H9 (cell line): ENCODE data around the gene HSP90B1. TPM values are rescaled to one million over a fixed set of nuclear protein-coding genes. Genes with fewer than 3 reads are reported as not detected.

ENCODE experiments used
- DNase-seq: peaks from one replicate; pipeline ENCODE4 v3.0.0-alpha.2; 2017
- H2AFZ ChIP-seq: one replicate; pipeline ENCODE4 v1.6.1; 2013; ENCODE audit warnings: mild to moderate bottlenecking, low read length, control low read depth, moderate library complexity
- H2AK5ac ChIP-seq: 2 replicates; pipeline ENCODE4 v1.6.1; 2013; ENCODE audit warnings: low read length, control low read depth, mixed read lengths; ENCODE audit not compliant: insufficient read length
- H2BK120ac ChIP-seq: one replicate; pipeline ENCODE4 v1.6.1; 2013; ENCODE audit warnings: low read depth, mild to moderate bottlenecking, low read length, control low read depth, inconsistent platforms; ENCODE audit not compliant: poor library complexity, severe bottlenecking
- H2BK12ac ChIP-seq: 2 replicates; pipeline ENCODE4 v1.6.1; 2013; ENCODE audit warnings: low read length, control low read depth, mixed read lengths, low read depth; ENCODE audit not compliant: insufficient read length
- H2BK15ac ChIP-seq: 2 replicates; pipeline ENCODE4 v1.6.1; 2013; ENCODE audit warnings: low read depth, low read length, control low read depth
- H2BK20ac ChIP-seq: one replicate; pipeline ENCODE4 v1.6.1; 2013; ENCODE audit warnings: low read depth, mild to moderate bottlenecking, low read length, control low read depth, inconsistent platforms; ENCODE audit not compliant: poor library complexity, severe bottlenecking
- H2BK5ac ChIP-seq: 2 replicates; pipeline ENCODE4 v1.6.1; 2013; ENCODE audit warnings: low read length, control low read depth, mixed read lengths; ENCODE audit not compliant: insufficient read length
- H3K14ac ChIP-seq: 2 replicates; pipeline ENCODE4 v1.6.1; 2013; ENCODE audit warnings: low read length, control low read depth; ENCODE audit not compliant: insufficient read depth
- H3K18ac ChIP-seq: 2 replicates; pipeline ENCODE4 v1.6.1; 2013; ENCODE audit warnings: low read depth, mild to moderate bottlenecking, mixed read lengths, low read length, control low read depth; ENCODE audit not compliant: insufficient read length
- H3K23ac ChIP-seq: 2 replicates; pipeline ENCODE4 v1.6.1; 2013; ENCODE audit warnings: low read length, control low read depth, mixed read lengths, low read depth; ENCODE audit not compliant: insufficient read length
- H3K23me2 ChIP-seq: 2 replicates; pipeline ENCODE4 v1.6.1; 2013; ENCODE audit warnings: low read depth, mild to moderate bottlenecking, mixed read lengths, low read length, control low read depth; ENCODE audit not compliant: insufficient read length, poor library complexity, severe bottlenecking
- H3K27ac ChIP-seq: 2 replicates; pipeline ENCODE4 v1.5.1; 2013; ENCODE audit warnings: low read length, control low read depth, mixed read lengths, low read depth; ENCODE audit not compliant: insufficient read length
- H3K27me3 ChIP-seq: 2 replicates; pipeline ENCODE4 v1.6.1; 2013; ENCODE audit warnings: low read length, control low read depth, inconsistent platforms; ENCODE audit not compliant: insufficient read depth
- H3K4ac ChIP-seq: 2 replicates; pipeline ENCODE4 v1.6.1; 2013; ENCODE audit warnings: low read depth, mild to moderate bottlenecking, control low read depth, inconsistent platforms, low read length, moderate library complexity
- H3K4me1 ChIP-seq: 2 replicates; pipeline ENCODE4 v1.6.1; 2013; ENCODE audit warnings: low read length, control low read depth, inconsistent platforms; ENCODE audit not compliant: insufficient read depth
- H3K4me2 ChIP-seq: 2 replicates; pipeline ENCODE4 v1.6.1; 2013; ENCODE audit warnings: low read length, control low read depth, mixed read lengths; ENCODE audit not compliant: insufficient read length, insufficient read depth
- H3K56ac ChIP-seq: 2 replicates; pipeline ENCODE4 v1.6.1; 2013; ENCODE audit warnings: low read depth, mild to moderate bottlenecking, mixed read lengths, low read length, control low read depth; ENCODE audit not compliant: insufficient read length
- H3K79me1 ChIP-seq: 2 replicates; pipeline ENCODE4 v1.6.1; 2013; ENCODE audit warnings: low read depth, mild to moderate bottlenecking, moderate library complexity, low read length, control low read depth, inconsistent platforms; ENCODE audit not compliant: insufficient read depth, poor library complexity, severe bottlenecking
- H3K79me2 ChIP-seq: 2 replicates; pipeline ENCODE4 v1.6.1; 2013; ENCODE audit warnings: low read length, control low read depth, inconsistent platforms; ENCODE audit not compliant: insufficient read depth
- H3K9ac ChIP-seq: 2 replicates; pipeline ENCODE4 v1.6.1; 2013; ENCODE audit warnings: low read length, control low read depth, mixed read lengths; ENCODE audit not compliant: insufficient read length; ENCODE audit errors: extremely low read depth
- H3K9me3 ChIP-seq: one replicate; pipeline ENCODE4 v1.6.1; 2013; ENCODE audit warnings: low read depth, low read length, inconsistent platforms; ENCODE audit not compliant: control insufficient read depth
- H3T11ph ChIP-seq: one replicate; pipeline ENCODE4 v1.6.1; 2013; ENCODE audit warnings: mild to moderate bottlenecking, low read length, control low read depth, inconsistent platforms
- H4K20me1 ChIP-seq: one replicate; pipeline ENCODE4 v1.6.1; 2013; ENCODE audit not compliant: control insufficient read depth, insufficient read length, insufficient read depth
- H4K5ac ChIP-seq: 2 replicates; pipeline ENCODE4 v1.6.1; 2013; ENCODE audit warnings: low read depth, mild to moderate bottlenecking, mixed read lengths, low read length, control low read depth; ENCODE audit not compliant: insufficient read length
- H4K8ac ChIP-seq: replicated peaks from 2 replicates; pipeline ENCODE4 v1.6.1; 2013; ENCODE audit warnings: low read length, control low read depth, mixed read lengths, low read depth; ENCODE audit not compliant: insufficient read length
- H4K91ac ChIP-seq: 2 replicates; pipeline ENCODE4 v1.6.1; 2013; ENCODE audit warnings: low read depth, mild to moderate bottlenecking, moderate library complexity, mixed read lengths, low read length, control low read depth; ENCODE audit not compliant: insufficient read length
- H3K27ac Mint-ChIP-seq, 3 experiments: 2 replicates in 2 of 3; 3 replicates in 1 of 3; pipeline ENCODE4 v1.8.0; 2020 to 2021; ENCODE audit warnings: mixed read lengths in 3 of 3, mild to moderate bottlenecking in 1 of 3, moderate library complexity in 1 of 3
- H3K27me3 Mint-ChIP-seq: 2 replicates; pipeline ENCODE4 v1.8.0; 2021; ENCODE audit warnings: low read depth, mild to moderate bottlenecking, moderate library complexity, mixed read lengths
- H3K36me3 Mint-ChIP-seq, 3 experiments: 2 replicates in 2 of 3; 3 replicates in 1 of 3; pipeline ENCODE4 v1.8.0; 2020 to 2021; ENCODE audit warnings: low read depth in 3 of 3, mixed read lengths in 3 of 3; ENCODE audit not compliant: insufficient read depth in 1 of 3
- H3K4me1 Mint-ChIP-seq, 2 experiments: 2 replicates each; pipeline ENCODE4 v1.8.0; 2020; ENCODE audit warnings: mixed read lengths in 2 of 2
- H3K4me3 Mint-ChIP-seq, 2 experiments: 2 replicates in 1 of 2; 3 replicates in 1 of 2; pipeline ENCODE4 v1.8.0; 2020 to 2021; ENCODE audit warnings: mild to moderate bottlenecking in 2 of 2, mixed read lengths in 2 of 2, moderate library complexity in 1 of 2
- H3K9me3 Mint-ChIP-seq, 2 experiments: 2 replicates in 1 of 2; 3 replicates in 1 of 2; pipeline ENCODE4 v1.8.0; 2020; ENCODE audit warnings: mild to moderate bottlenecking in 2 of 2, mixed read lengths in 2 of 2, moderate library complexity in 1 of 2
- CTCF ChIP-seq: fragments of 200-600 bp; sonication (generic); conservative IDR thresholded peaks from 3 replicates; pipeline ENCODE4 v1.8.0; 2021; ENCODE audit warnings: antibody characterized with exemption, mild to moderate bottlenecking
- WGBS: extraction: QIAGEN DNeasy Blood & Tissue Kit; methylation state at CpG from one replicate; pipeline ENCODE4 v1.1.7; 2013; ENCODE audit warnings: missing lambda C conversion rate, low lambda C conversion rate, mixed read lengths; ENCODE audit not compliant: insufficient read length; ENCODE audit errors: extremely low coverage; 5-methylcytosine and 5-hydroxymethylcytosine counted together
- total RNA-seq: library from RNA; stranded (reverse); gene quantifications from 2 replicates; pipeline ENCODE4 v1.2.1, GENCODE V29; 2021

Gene HSP90B1
- total RNA-seq, 1 experiment from 2014 or later, result 737 TPM

DNA sequence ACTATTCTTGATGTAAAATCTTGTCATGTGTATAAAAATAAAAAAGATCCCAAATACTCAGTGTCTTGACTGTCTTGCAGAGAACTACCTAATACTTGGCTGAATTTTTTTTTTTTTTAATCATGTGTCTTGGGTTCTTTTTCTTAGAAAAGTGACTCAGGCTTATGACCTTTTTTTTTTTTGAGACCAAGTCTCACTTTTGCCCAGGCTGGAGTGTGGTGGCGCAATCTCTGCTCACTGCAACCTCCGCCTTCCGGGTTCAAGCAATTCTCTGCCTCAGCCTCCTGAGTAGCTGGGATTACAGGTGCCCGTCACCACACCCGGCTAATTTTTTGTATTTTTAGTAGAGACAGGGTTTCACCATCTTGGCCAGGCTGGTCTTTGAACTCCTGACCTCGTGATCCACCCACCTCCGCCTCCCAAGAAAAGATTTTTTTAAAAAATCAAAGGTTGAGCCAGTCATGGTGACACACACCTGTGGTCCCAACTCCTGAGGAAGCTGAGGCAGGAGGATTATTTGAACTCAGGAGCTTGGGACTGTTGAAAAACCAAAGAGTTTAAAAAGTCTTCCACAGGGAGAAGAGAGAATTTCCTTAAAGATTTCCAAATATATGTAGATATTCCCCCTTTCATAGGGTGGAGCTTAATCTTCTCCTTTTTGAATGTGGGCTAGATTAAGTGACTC, 17.8 kb downstream of the HSP90B1 start:
- no peak for DNase-seq
- H3K4me2 ChIP-seq, result no peak overlapping the region
- no peaks in the 10 kb centered on the region for H3K23me2 ChIP-seq
- no peaks in the 10 kb centered on the region for H4K20me1 ChIP-seq
- no peak overlapping the region for H4K91ac ChIP-seq
- WGBS, result no CpG with 5 or more reads among the region's 7 CpGs
- no peak overlapping the region for H4K8ac ChIP-seq
- H2AK5ac ChIP-seq, result no peak overlapping the region
- H3K27ac Mint-ChIP-seq, result peak overlapping the region in 1 of 3 experiments; percentile 85; a peak in 1 of 7 replicates
- TF ChIP-seq CTCF, result no peak
- no peak overlapping the region for H2AFZ ChIP-seq
- H2BK15ac ChIP-seq, result no peak overlapping the region
- no peaks in the 10 kb centered on the region for H3K9me3 Mint-ChIP-seq
- no peak overlapping the region for H2BK12ac ChIP-seq
- no peak overlapping the region for H4K5ac ChIP-seq
- H3K4ac ChIP-seq, result no peak overlapping the region
- H3K27me3 ChIP-seq, result no peaks in the 10 kb centered on the region
- no peaks in the 10 kb centered on the region for H3K79me1 ChIP-seq
- no peak overlapping the region; a peak in 1 of 5 replicates for H3K4me3 Mint-ChIP-seq
- H3K27ac ChIP-seq, result no peak overlapping the region
- no peaks in the 10 kb centered on the region for H3K27me3 Mint-ChIP-seq
- H3K36me3 Mint-ChIP-seq, result peaks cover 55 to 95% (median 85%) of the 10 kb centered on the region in 3 experiments; a peak in 6 of 7 replicates
- no peak overlapping the region for H3K14ac ChIP-seq
- H2BK20ac ChIP-seq, result no peak overlapping the region
- H3T11ph ChIP-seq, result no peak overlapping the region
- no peaks in the 10 kb centered on the region for H3K4me1 ChIP-seq
- no peaks in the 10 kb centered on the region for H3K79me2 ChIP-seq
- no peaks in the 10 kb centered on the region for H3K4me1 Mint-ChIP-seq
- no peak overlapping the region for H2BK5ac ChIP-seq
- H3K23ac ChIP-seq, result no peak overlapping the region
- no peak overlapping the region for H2BK120ac ChIP-seq
- no peak overlapping the region for H3K56ac ChIP-seq
- no peak overlapping the region for H3K18ac ChIP-seq
- H3K9ac ChIP-seq, result no peak overlapping the region
- H3K9me3 ChIP-seq, result no peaks in the 10 kb centered on the region
